ENCODE data around the gene CHURC1. TPM values are rescaled to one million over a fixed set of nuclear protein-coding genes. Genes with fewer than 3 reads are reported as not detected.

CHURC1 gene
- total RNA-seq, 1 experiment from 2014 or later: 52.4 TPM

GRCh38 chr14:64932231-64932630 is 18.0 kb downstream of the CHURC1 start:
- Mint-ChIP-seq H3K36me3 (peaks cover 29% of the 10 kb centered on the region), H3K4me3 (no peak overlapping the region), H3K9me3 (no peaks in the 10 kb centered on the region), H3K4me1 (no peaks in the 10 kb centered on the region), H3K27me3 (ENCODE audit: low read depth) (no peaks in the 10 kb centered on the region), H3K27ac (no peak overlapping the region)
- CTCF ChIA-PET: no interaction called here
- DNase-seq (ENCODE audit: low spot score): no peak
- ATAC-seq: no peak
- POLR2A ChIA-PET: interaction anchor here (0.6 kb wide), 1 partner anchor 1413 kb away, joined by 6 read pairs; no protein-coding TSS in a partner anchor
- TF ChIP-seq ZNF512 (CRISPR knock-in tag; IDR thresholded peaks at IDR 0.05; ENCODE audit: borderline replicate concordance) (no peak), SOX15 (CRISPR knock-in tag; IDR thresholded peaks at IDR 0.05) (no peak), ZNF263 (CRISPR knock-in tag; IDR thresholded peaks at IDR 0.05; ENCODE audit: low read depth) (no peak), PRDM15 (CRISPR knock-in tag; IDR thresholded peaks at IDR 0.05) (no peak), MAX (CRISPR knock-in tag; IDR thresholded peaks at IDR 0.05) (no peak), KAT7 (CRISPR knock-in tag; IDR thresholded peaks at IDR 0.05; ENCODE audit: borderline replicate concordance) (no peak), ZBTB21 (CRISPR knock-in tag; IDR thresholded peaks at IDR 0.05; ENCODE audit: borderline replicate concordance) (no peak), CBFB (CRISPR knock-in tag; IDR thresholded peaks at IDR 0.05; ENCODE audit: low read depth) (no peak), ATF3 (CRISPR knock-in tag; conservative IDR thresholded peaks at IDR 0.05) (no peak), FOXP4 (CRISPR knock-in tag; IDR thresholded peaks at IDR 0.05) (no peak), SP1 (CRISPR knock-in tag; conservative IDR thresholded peaks at IDR 0.05) (no peak), MYBL2 (CRISPR knock-in tag; IDR thresholded peaks at IDR 0.05) (no peak), OVOL2 (CRISPR knock-in tag; IDR thresholded peaks at IDR 0.05; ENCODE audit: borderline replicate concordance) (no peak), RELA (CRISPR knock-in tag; IDR thresholded peaks at IDR 0.05; ENCODE audit: borderline replicate concordance) (no peak), GRHL2 (CRISPR knock-in tag; IDR thresholded peaks at IDR 0.05; ENCODE audit: insufficient replicate concordance, severe bottlenecking) (no peak), ZMAT4 (CRISPR knock-in tag; IDR thresholded peaks at IDR 0.05) (no peak), ATF2 (CRISPR knock-in tag; IDR thresholded peaks at IDR 0.05; ENCODE audit: borderline replicate concordance, low read depth) (no peak), ZNF532 (CRISPR knock-in tag; IDR thresholded peaks at IDR 0.05; ENCODE audit: borderline replicate concordance) (no peak), SMAD3 (CRISPR knock-in tag; IDR thresholded peaks at IDR 0.05; ENCODE audit: borderline replicate concordance) (no peak), ATF6 (CRISPR knock-in tag; IDR thresholded peaks at IDR 0.05) (no peak)
